HS-27A (cell line): ENCODE measurements around the gene AP3S2.
A peak's percentile ranks its signal among the peaks of the same experiment; 100 is the strongest.
"Not testable (repeated sequence)": the region's sequence is repeated elsewhere in the genome, so short reads cannot be mapped to it uniquely, and the experiment has no call there.

ENCODE experiments used
- DNase-seq: peaks from one replicate; pipeline ENCODE4 v3.0.0-alpha.2; 2012; ENCODE audit warnings: low read depth, missing footprints

Gene AP3S2

GRCh38 chr15:89864958-89865739 lies 28.6 kb downstream of the AP3S2 start:
- no peak for DNase-seq

GRCh38 chr15:89863918-89864317 lies 29.9 kb downstream of the AP3S2 start:
- no peak for DNase-seq

GRCh38 chr15:89860891-89861290 lies 32.9 kb downstream of the AP3S2 start:
- DNase-seq = no peak

GRCh38 chr15:89860431-89860830 lies 33.4 kb downstream of the AP3S2 start:
- DNase-seq = no peak

- DNase-seq = no peak
Observed at GRCh38 chr15:89858661-89859458, 34.9 kb downstream of the AP3S2 start.

GRCh38 chr15:89857673-89858072 lies 36.1 kb downstream of the AP3S2 start:
- no peak for DNase-seq

GRCh38 chr15:89855948-89856347 lies 37.8 kb downstream of the AP3S2 start:
- DNase-seq = no peak

- not testable (repeated sequence) for DNase-seq
Observed at GRCh38 chr15:89854863-89855262, 38.9 kb downstream of the AP3S2 start.

GRCh38 chr15:89852342-89852995 lies 41.3 kb downstream of the AP3S2 start:
- no peak for DNase-seq

- no peak for DNase-seq
Observed at GRCh38 chr15:89851673-89852341, 42.0 kb downstream of the AP3S2 start.

- no peak for DNase-seq
Observed at GRCh38 chr15:89848970-89849292, 44.9 kb downstream of the AP3S2 start.

GRCh38 chr15:89847101-89847500 lies 46.7 kb downstream of the AP3S2 start:
- no peak for DNase-seq

- peak; percentile 95 for DNase-seq
Observed at GRCh38 chr15:89845305-89845893, 48.4 kb downstream of the AP3S2 start.

- DNase-seq = no peak
Observed at GRCh38 chr15:89841962-89842361, 51.8 kb downstream of the AP3S2 start.

GRCh38 chr15:89841306-89841705 lies 52.5 kb downstream of the AP3S2 start:
- no peak for DNase-seq

- no peak for DNase-seq
Observed at GRCh38 chr15:89839167-89839810, 54.5 kb downstream of the AP3S2 start.

- no peak for DNase-seq
Observed at GRCh38 chr15:89837830-89838178, 56.0 kb downstream of the AP3S2 start.

- no peak for DNase-seq
Observed at GRCh38 chr15:89837134-89837829, 56.5 kb downstream of the AP3S2 start.

- peak; percentile 78 for DNase-seq
Observed at GRCh38 chr15:89836267-89837133, 57.3 kb downstream of the AP3S2 start.

GRCh38 chr15:89835176-89835564 lies 58.6 kb downstream of the AP3S2 start:
- DNase-seq = no peak
